ENCODE measurements around the gene C2orf78. TPM values are rescaled to one million over a fixed set of nuclear protein-coding genes. Genes with fewer than 3 reads are reported as not detected.

C2orf78 gene
- total RNA-seq, 1 donor from 2014 or later, result not detected

- Mint-ChIP-seq H3K27ac (no peak overlapping the region), H3K4me1 (ENCODE audit: unreplicated experiment) (no peaks in the 10 kb centered on the region), H3K9me3 (no peaks in the 10 kb centered on the region), H3K36me3 (peaks cover 31% of the 10 kb centered on the region), H3K4me3 (no peak overlapping the region), H3K27me3 (no peaks in the 10 kb centered on the region)
- no peak for TF ChIP-seq CTCF (conservative IDR thresholded peaks at IDR 0.05)
- no peak for DNase-seq (ENCODE audit: extremely low spot score, unreplicated experiment)
Observed at GRCh38 chr2:73762571-73762970, 21.4 kb upstream of the C2orf78 start.

DNA sequence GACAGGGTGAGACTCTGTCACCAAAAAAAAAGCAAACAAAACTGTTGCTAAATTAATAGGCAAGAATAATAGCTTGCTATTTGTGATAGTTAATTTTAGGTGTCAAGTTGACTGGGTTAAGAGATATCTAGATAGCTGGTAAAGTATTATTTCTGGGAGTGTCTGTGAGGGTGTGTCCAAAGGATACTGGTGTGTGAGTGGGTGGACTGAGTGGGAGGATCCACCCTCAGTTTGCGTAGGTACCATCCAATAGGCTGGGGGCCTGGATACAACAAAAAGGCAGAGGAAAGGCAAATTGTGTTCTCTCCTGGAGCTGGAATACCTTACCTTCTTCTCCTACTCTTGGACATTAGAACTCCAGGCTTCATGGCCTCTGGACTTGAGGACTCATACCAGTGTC is 19.0 kb upstream of the C2orf78 start:
- peaks cover 32% of the 10 kb centered on the region for H3K36me3 Mint-ChIP-seq
- DNase-seq (ENCODE audit: extremely low spot score, unreplicated experiment), result no peak
- H3K4me1 Mint-ChIP-seq (ENCODE audit: unreplicated experiment), result no peaks in the 10 kb centered on the region
- no peak overlapping the region for H3K27ac Mint-ChIP-seq
- no peak overlapping the region for H3K4me3 Mint-ChIP-seq
- no peaks in the 10 kb centered on the region for H3K27me3 Mint-ChIP-seq
- no peaks in the 10 kb centered on the region for H3K9me3 Mint-ChIP-seq
- TF ChIP-seq CTCF (conservative IDR thresholded peaks at IDR 0.05), result no peak

GRCh38 chr2:73766349-73766748 is 17.6 kb upstream of the C2orf78 start:
- no peak for TF ChIP-seq CTCF (conservative IDR thresholded peaks at IDR 0.05)
- no peak overlapping the region for H3K27ac Mint-ChIP-seq
- no peak for DNase-seq (ENCODE audit: extremely low spot score, unreplicated experiment)
- H3K4me1 Mint-ChIP-seq (ENCODE audit: unreplicated experiment), result no peaks in the 10 kb centered on the region
- H3K9me3 Mint-ChIP-seq, result no peaks in the 10 kb centered on the region
- H3K36me3 Mint-ChIP-seq, result peaks cover 40% of the 10 kb centered on the region
- no peaks in the 10 kb centered on the region for H3K27me3 Mint-ChIP-seq
- no peak overlapping the region for H3K4me3 Mint-ChIP-seq

DNA sequence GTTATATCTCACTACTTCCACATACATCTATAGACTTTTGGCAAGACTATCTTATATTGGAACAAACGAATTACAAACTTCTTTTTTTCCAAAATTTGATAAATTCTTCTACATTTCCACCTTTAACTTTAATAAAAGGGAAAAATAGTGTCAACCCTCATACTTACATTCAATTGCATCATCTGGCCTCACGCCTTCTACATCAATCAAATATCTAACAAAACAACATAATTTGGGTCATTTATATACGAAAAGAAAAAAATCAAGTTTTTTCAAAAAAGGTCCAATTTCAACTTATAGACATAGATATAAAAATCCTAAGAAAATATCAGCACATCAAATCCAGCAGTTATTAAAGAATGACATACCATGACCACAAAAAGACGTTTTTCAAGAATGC is 17.0 kb upstream of the C2orf78 start:
- DNase-seq (ENCODE audit: extremely low spot score, unreplicated experiment), result no peak
- Mint-ChIP-seq H3K27ac (no peak overlapping the region), H3K9me3 (no peaks in the 10 kb centered on the region), H3K4me3 (no peak overlapping the region), H3K4me1 (ENCODE audit: unreplicated experiment) (no peaks in the 10 kb centered on the region), H3K36me3 (peaks cover 42% of the 10 kb centered on the region), H3K27me3 (no peaks in the 10 kb centered on the region)
- no peak for TF ChIP-seq CTCF (conservative IDR thresholded peaks at IDR 0.05)

GRCh38 chr2:73770725-73771124 is 13.3 kb upstream of the C2orf78 start:
- Mint-ChIP-seq H3K27ac (no peak overlapping the region), H3K4me3 (no peak overlapping the region), H3K4me1 (ENCODE audit: unreplicated experiment) (no peaks in the 10 kb centered on the region), H3K27me3 (no peaks in the 10 kb centered on the region), H3K36me3 (peaks cover 56% of the 10 kb centered on the region), H3K9me3 (no peaks in the 10 kb centered on the region)
- TF ChIP-seq CTCF (conservative IDR thresholded peaks at IDR 0.05), result no peak
- DNase-seq (ENCODE audit: extremely low spot score, unreplicated experiment), result no peak

DNA sequence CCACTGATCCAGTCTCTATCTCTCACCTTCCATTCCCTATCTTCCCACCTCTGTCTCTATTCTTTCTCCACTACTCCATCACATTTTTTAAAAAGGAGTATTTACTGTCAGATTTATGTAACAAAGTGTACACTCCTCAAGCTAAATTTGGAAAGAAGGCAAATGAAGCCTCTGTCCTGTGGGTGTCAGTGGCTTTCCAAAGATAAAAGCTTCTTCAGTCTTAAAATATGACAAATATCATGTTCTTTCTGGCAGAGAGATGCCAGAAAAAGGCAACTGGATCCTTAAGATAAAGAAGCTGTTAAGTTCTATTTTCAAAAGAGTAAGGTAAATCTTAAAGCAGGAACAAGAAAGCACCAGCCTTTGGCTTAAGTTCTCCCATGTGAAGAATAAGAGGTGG is 11.2 kb upstream of the C2orf78 start:
- no peak for DNase-seq (ENCODE audit: extremely low spot score, unreplicated experiment)
- Mint-ChIP-seq H3K27ac (no peak overlapping the region), H3K4me1 (ENCODE audit: unreplicated experiment) (no peaks in the 10 kb centered on the region), H3K4me3 (no peak overlapping the region), H3K36me3 (peaks cover 54% of the 10 kb centered on the region), H3K27me3 (no peaks in the 10 kb centered on the region), H3K9me3 (no peaks in the 10 kb centered on the region)
- no peak for TF ChIP-seq CTCF (conservative IDR thresholded peaks at IDR 0.05)

Measured in type B pancreatic cell (in vitro differentiated cells).